Effector memory CD4-positive, alpha-beta T cell (primary cell): ENCODE data around the gene CDC42BPA.

ENCODE experiments used
- DNase-seq, 3 donors: peaks; one replicate each; pipeline ENCODE4 v3.0.0-alpha.2; 2020
- H3K27ac ChIP-seq: 2 replicates; pipeline ENCODE4 v1.7.0; 2013; ENCODE audit warnings: mild to moderate bottlenecking, low read length, moderate library complexity; ENCODE audit not compliant: insufficient read depth, poor library complexity, severe bottlenecking
- H3K27me3 ChIP-seq: replicated peaks from 2 replicates; pipeline ENCODE4 v1.7.0; 2013; ENCODE audit warnings: mild to moderate bottlenecking, low read length; ENCODE audit not compliant: insufficient read depth, control insufficient read depth, poor library complexity, severe bottlenecking
- H3K36me3 ChIP-seq: 2 replicates; pipeline ENCODE4 v1.7.0; 2013; ENCODE audit warnings: mild to moderate bottlenecking, low read length, moderate library complexity; ENCODE audit not compliant: control insufficient read depth, insufficient read depth
- H3K4me1 ChIP-seq: 2 replicates; pipeline ENCODE4 v1.7.0; 2013; ENCODE audit warnings: low read length, mild to moderate bottlenecking; ENCODE audit not compliant: control insufficient read depth, insufficient read depth, poor library complexity, severe bottlenecking
- H3K4me3 ChIP-seq: 2 replicates; pipeline ENCODE4 v1.7.0; 2013; ENCODE audit warnings: low read length, low read depth, mild to moderate bottlenecking; ENCODE audit not compliant: insufficient read depth, poor library complexity, severe bottlenecking
- H3K9me3 ChIP-seq: 2 replicates; pipeline ENCODE4 v1.7.0; 2013; ENCODE audit warnings: mild to moderate bottlenecking, low read length, moderate library complexity; ENCODE audit not compliant: control insufficient read depth

The CDC42BPA gene

DNA sequence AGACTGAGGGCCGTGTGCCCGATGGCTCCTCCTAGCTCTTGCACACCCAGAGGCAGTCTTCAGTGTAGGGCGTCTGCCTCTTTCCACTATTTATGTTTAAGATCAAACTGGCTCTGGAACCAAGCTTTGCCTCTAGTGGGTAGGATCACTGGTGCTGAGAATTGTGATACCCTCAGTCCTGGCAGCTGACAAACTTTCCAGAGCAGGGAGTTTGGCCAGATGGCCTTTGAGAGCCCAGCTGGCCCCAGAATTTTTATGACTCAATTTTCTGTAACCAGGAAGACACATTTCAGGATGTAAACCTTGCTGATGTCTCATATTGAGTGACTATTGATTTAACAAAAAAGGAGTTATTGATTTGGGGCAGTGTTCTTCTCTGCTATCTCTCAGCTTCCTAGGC is 371.5 kb downstream of the CDC42BPA start:
- Histone ChIP-seq H3K4me3 (no peak overlapping the region), H3K27me3 (no peaks in the 10 kb centered on the region), H3K4me1 (no peaks in the 10 kb centered on the region), H3K27ac (no peak overlapping the region), H3K36me3 (no peaks in the 10 kb centered on the region), H3K9me3 (no peaks in the 10 kb centered on the region)
- DNase-seq, result no peak

DNA sequence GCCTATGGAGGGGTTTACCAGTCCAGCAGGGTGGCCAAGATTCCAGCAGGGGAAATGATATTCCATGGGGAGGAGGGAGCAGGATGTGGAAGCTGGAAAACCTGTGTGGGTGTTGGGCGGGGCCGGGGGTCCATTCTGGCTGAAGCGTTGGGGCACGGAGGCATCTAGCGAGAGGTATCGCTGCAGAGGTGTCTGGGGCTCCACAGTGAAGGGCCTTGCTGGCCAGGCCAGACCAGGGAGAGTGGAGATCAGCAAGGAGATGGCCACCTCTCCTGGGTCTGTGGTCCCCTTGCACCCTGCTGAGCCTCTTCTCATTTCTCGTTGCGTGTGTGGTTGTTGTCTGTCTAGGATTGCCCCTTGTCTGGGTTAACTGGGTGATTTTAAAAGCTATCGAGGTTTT is 372.0 kb downstream of the CDC42BPA start:
- no peak for DNase-seq
- H3K9me3 ChIP-seq, result no peaks in the 10 kb centered on the region
- H3K36me3 ChIP-seq, result no peaks in the 10 kb centered on the region
- no peak overlapping the region for H3K4me3 ChIP-seq
- no peaks in the 10 kb centered on the region for H3K27me3 ChIP-seq
- H3K27ac ChIP-seq, result no peak overlapping the region
- no peaks in the 10 kb centered on the region for H3K4me1 ChIP-seq

DNA sequence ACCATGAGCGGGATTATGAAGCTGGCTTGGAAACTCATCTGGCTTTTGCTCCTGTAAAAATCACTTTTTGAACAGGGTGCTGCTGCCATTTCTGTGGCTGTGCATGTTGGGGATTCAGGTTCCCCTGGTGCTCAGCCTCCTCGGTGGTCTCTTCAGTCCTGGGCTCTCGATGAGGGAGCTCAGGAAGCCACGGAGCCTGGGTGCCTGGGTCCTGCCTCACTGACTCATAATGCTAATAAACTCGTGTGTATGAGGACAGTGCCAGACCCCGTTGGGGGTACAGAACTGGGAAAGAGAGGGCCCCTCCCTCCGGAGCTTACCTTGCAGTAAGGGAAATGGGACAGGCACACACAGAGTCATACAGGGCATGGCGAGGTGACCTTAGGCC is 372.4 kb downstream of the CDC42BPA start:
- no peak for DNase-seq
- no peak overlapping the region for H3K27ac ChIP-seq
- no peak overlapping the region for H3K4me3 ChIP-seq
- no peaks in the 10 kb centered on the region for H3K27me3 ChIP-seq
- no peaks in the 10 kb centered on the region for H3K36me3 ChIP-seq
- H3K4me1 ChIP-seq, result peaks cover 3% of the 10 kb centered on the region
- no peaks in the 10 kb centered on the region for H3K9me3 ChIP-seq

DNA sequence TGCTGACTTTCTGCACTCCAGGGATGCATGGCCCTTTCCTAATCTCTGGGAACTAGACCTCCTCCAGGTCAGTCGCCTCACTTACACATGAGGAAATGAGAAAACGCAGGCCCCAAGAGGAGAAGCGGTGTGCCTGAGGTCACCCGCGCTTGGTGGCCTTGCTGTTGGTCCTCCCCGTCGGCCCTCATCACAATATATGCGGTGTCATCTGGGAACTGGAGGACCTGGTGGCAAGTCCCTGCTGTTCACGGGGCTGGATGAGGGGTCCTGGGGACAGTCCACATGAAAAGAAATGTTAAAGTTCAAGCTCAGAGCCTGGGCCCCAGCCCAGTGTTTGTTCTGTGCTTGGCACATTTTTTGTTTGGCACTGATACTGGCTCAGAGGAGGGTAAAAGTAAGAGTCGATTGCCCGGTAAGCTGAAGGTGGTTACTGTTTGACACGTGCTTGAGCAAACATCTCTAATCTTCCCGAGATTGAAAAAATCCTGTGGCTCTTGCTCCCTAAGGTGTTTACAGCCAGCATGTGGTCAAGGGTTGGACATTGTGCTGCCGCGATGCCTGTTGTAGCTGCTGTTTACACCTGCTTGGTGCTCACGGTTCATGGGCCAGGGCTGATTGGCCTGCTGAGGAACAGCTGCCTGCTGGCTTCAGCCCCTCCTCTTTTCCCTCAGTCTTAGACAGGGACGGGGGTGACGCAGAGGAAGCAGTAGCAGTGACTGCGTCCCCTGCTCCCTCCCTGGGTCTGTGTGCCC is 373.0 kb downstream of the CDC42BPA start:
- no peaks in the 10 kb centered on the region for H3K27me3 ChIP-seq
- no peak for DNase-seq
- no peak overlapping the region for H3K27ac ChIP-seq
- peaks cover 8% of the 10 kb centered on the region for H3K4me1 ChIP-seq
- no peaks in the 10 kb centered on the region for H3K36me3 ChIP-seq
- H3K9me3 ChIP-seq, result no peaks in the 10 kb centered on the region
- H3K4me3 ChIP-seq, result no peak overlapping the region

DNA sequence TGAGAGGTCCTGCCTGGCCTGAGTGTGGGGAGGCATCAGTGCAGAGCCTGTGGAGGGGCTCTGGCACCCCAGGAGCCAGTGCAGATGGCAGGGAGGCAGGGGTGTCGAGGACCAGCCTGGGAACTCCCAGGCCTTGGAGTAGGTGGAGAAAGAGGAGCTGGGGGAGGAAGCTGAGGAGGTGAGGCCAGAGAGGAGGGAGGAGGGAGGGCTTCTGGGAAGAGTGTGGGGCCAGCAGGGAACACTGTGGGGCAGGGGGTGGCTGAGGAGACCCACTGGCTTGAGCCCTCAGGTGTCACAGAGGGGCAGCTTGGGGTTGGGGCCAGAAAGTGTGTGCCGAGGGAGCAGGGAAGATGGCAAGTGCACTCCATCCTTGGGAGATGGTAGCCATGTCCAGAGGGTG is 374.4 kb downstream of the CDC42BPA start:
- Histone ChIP-seq H3K27ac (no peak overlapping the region), H3K4me1 (peaks cover 13% of the 10 kb centered on the region), H3K9me3 (no peaks in the 10 kb centered on the region), H3K27me3 (no peaks in the 10 kb centered on the region), H3K4me3 (no peak overlapping the region), H3K36me3 (no peaks in the 10 kb centered on the region)
- no peak for DNase-seq

- no peak overlapping the region for H3K27ac ChIP-seq
- DNase-seq, result no peak
Measured at GRCh38 chr1:226943156-226943555, 375.1 kb downstream of the CDC42BPA start.

DNA sequence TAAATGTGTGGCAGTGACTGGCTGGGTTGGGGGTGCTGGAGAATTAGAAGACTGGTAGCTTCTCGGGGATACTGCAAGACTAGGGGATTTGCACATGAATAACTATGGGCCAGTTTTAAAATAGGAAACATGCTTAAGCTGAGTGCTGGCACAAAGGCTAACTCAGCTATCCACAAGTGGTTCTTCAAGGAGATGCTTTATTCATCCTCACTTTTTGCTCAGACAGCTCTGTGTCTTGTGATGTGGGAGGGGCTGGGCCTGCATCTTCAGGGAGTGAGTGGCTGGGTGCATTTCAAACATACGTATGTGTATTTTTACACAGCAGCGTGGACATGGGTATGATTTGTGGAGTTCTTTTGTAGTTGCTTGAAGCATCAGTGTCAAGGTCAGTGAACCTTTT is 375.9 kb downstream of the CDC42BPA start:
- Histone ChIP-seq H3K27ac (no peak overlapping the region), H3K4me1 (peaks cover 17% of the 10 kb centered on the region), H3K36me3 (no peaks in the 10 kb centered on the region), H3K27me3 (no peaks in the 10 kb centered on the region), H3K9me3 (no peaks in the 10 kb centered on the region), H3K4me3 (no peak overlapping the region)
- no peak for DNase-seq

More at GRCh38 chr1:226943156-226943555, 375.1 kb downstream of the CDC42BPA start:
- H3K4me3 ChIP-seq, result no peak overlapping the region
- peaks cover 17% of the 10 kb centered on the region for H3K4me1 ChIP-seq
- H3K36me3 ChIP-seq, result no peaks in the 10 kb centered on the region
- no peaks in the 10 kb centered on the region for H3K27me3 ChIP-seq
- no peaks in the 10 kb centered on the region for H3K9me3 ChIP-seq

DNA sequence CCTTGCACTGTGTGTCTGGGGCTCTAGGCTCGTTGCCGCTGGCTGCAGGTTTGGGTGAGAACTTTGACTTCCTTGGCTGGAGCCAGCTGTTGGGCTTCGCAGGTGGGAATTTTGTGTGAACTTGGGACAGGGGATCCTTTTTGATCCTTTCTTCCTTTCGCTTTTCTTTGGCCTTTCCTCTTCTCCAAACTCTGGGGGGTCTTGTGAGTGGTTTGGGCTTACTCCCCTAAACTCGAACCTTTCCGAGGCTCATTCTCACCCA is 377.6 kb downstream of the CDC42BPA start:
- no peak overlapping the region for H3K27ac ChIP-seq
- H3K4me3 ChIP-seq, result peak overlapping the region; percentile 73
- no peaks in the 10 kb centered on the region for H3K27me3 ChIP-seq
- DNase-seq, result no peak
- H3K36me3 ChIP-seq, result no peaks in the 10 kb centered on the region
- peaks cover 17% of the 10 kb centered on the region for H3K4me1 ChIP-seq
- no peaks in the 10 kb centered on the region for H3K9me3 ChIP-seq

DNA sequence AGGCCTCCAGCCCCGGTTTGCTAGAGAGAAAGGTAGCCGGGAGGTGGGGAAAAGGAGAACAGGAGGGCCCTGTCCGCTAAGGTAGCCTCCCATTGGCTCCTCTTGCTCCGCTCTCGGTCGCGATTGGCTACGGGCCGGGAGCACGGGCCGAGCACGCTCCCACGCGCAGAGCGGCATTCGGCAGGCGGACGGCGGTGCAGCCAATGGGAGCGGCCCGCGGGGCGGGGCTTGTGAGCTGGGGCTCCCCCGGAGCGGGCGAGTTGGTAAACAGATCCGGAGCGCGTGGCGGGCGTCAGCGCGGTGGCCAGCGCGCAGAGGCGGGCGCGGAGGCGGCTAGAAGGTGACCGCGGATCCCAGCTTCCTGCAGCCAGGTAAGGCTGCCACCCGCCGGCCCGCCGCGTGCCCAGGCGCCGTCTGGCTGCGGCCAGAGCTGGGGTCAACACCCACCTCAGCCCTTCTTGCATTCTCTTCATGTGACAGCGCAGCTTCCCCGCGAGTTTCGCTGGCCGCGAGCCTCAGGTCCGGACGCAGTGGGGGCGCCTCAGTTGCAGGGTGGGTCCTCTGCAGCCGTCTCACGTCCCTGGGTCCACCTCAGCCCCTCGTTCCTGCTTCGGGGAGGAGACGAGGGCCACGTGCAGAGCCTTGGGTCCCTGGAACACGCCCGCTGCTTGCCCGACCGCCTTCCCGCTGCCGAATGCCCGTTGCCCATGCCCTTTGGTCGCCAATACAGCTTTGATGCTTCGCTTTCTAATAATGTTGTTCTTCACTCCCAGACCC is 378.1 kb downstream of the CDC42BPA start, which contains the start of gene COQ8A:
Gene COQ8A, plus strand, starts transcription at position 266 of the 777 bp plus-strand sequence. CDS start 21,092 bp downstream, outside the sequence.
- peaks cover 17% of the 10 kb centered on the region for H3K4me1 ChIP-seq
- H3K36me3 ChIP-seq, result no peaks in the 10 kb centered on the region

More for the DNA sequence above, 378.1 kb downstream of the CDC42BPA start, which contains the start of gene COQ8A:
- DNase-seq, result peak; percentile 97 to 99 (median 98)
- peak within 1 kb of the TSS; percentile 90 for H3K27ac ChIP-seq
- no peaks in the 10 kb centered on the region for H3K27me3 ChIP-seq
- no peaks in the 10 kb centered on the region for H3K9me3 ChIP-seq
- peak within 1 kb of the TSS; percentile 73 for H3K4me3 ChIP-seq
